OCI-LY7 (cell line): ENCODE data around the gene SMAD4. TPM values are rescaled to one million over a fixed set of nuclear protein-coding genes. Genes with fewer than 3 reads are reported as not detected.

ENCODE experiments used
- BruUV-seq: library from RNA; stranded (reverse); fragments of 400-500 nt; replicated peaks from 2 replicates; lab custom pipeline; 2021; lab: Mats Ljungman, UMichigan
- CTCF ChIA-PET: fragments of 300-600 bp; sonication (Branson Sonifier 250); formaldehyde crosslinking; loops from one replicate; lab custom pipeline; 2022; ENCODE audit warnings: antibody characterized with exemption; ENCODE audit not compliant: unreplicated experiment; lab: Charles Lee
- POLR2A ChIA-PET: fragments of 300-600 bp; sonication (Branson Sonifier 250); formaldehyde crosslinking; loops from one replicate; lab custom pipeline; 2022; ENCODE audit warnings: antibody characterized with exemption; lab: Charles Lee
- DNase-seq: peaks from one replicate; pipeline ENCODE4 v3.0.0-alpha.2; 2015; ENCODE audit warnings: low spot score
- H2AFZ ChIP-seq: fragments of 200-600 bp; sonication (generic), shearing (Covaris generic); 2 replicates; pipeline ENCODE4 v1.6.1; 2014; ENCODE audit warnings: mild to moderate bottlenecking, antibody characterized with exemption, low read length, moderate library complexity
- H3K27ac ChIP-seq: fragments of 200-600 bp; sonication (generic); 2 replicates; pipeline ENCODE4 v1.5.1; 2014; ENCODE audit warnings: mixed run types, low read depth, mild to moderate bottlenecking, moderate library complexity, low read length, inconsistent platforms; ENCODE audit not compliant: poor library complexity, severe bottlenecking
- H3K36me3 ChIP-seq: fragments of 200-600 bp; sonication (generic); 2 replicates; pipeline ENCODE4 v1.6.1; 2014; ENCODE audit warnings: mild to moderate bottlenecking, antibody characterized with exemption, low read length, moderate library complexity, mixed read lengths; ENCODE audit not compliant: insufficient read depth
- H3K4me1 ChIP-seq: fragments of 200-600 bp; sonication (generic); 2 replicates; pipeline ENCODE4 v1.5.1; 2014; ENCODE audit warnings: mild to moderate bottlenecking, low read length; ENCODE audit not compliant: insufficient read depth, poor library complexity, severe bottlenecking
- H3K4me2 ChIP-seq: fragments of 200-600 bp; sonication (generic); 2 replicates; pipeline ENCODE4 v1.6.1; 2014; ENCODE audit warnings: mild to moderate bottlenecking, low read length
- H3K4me3 ChIP-seq: fragments of 200-600 bp; sonication (generic); 2 replicates; pipeline ENCODE4 v1.5.1; 2014; ENCODE audit warnings: mild to moderate bottlenecking, low read depth, low read length; ENCODE audit not compliant: poor library complexity, severe bottlenecking
- H3K79me2 ChIP-seq: fragments of 200-600 bp; sonication (generic); 2 replicates; pipeline ENCODE4 v1.6.1; 2016; ENCODE audit warnings: low read depth, mild to moderate bottlenecking, low read length, moderate library complexity, mixed read lengths; ENCODE audit not compliant: insufficient read depth
- H3K9me2 ChIP-seq: fragments of 200-600 bp; sonication (generic); 2 replicates; pipeline ENCODE4 v1.6.1; 2016; ENCODE audit warnings: mild to moderate bottlenecking, low read length, mixed read lengths; ENCODE audit not compliant: insufficient read depth
- H3K9me3 ChIP-seq: fragments of 200-600 bp; sonication (generic); 2 replicates; pipeline ENCODE4 v1.6.1; 2014; ENCODE audit warnings: mild to moderate bottlenecking, mixed run types, low read length, mixed read lengths
- H4K20me1 ChIP-seq: fragments of 200-600 bp; sonication (generic); 2 replicates; pipeline ENCODE4 v1.6.1; 2014; ENCODE audit warnings: mild to moderate bottlenecking, antibody characterized with exemption, low read length, moderate library complexity, mixed read lengths; ENCODE audit not compliant: insufficient read depth
- CTCF ChIP-seq: fragments of 200-600 bp; sonication (generic); conservative IDR thresholded peaks from 2 replicates; pipeline ENCODE4 v1.5.1; 2014; ENCODE audit warnings: mild to moderate bottlenecking, antibody characterized with exemption, low read length, moderate library complexity, mixed read lengths
- EZH2phosphoT487 ChIP-seq: fragments of 200-600 bp; sonication (generic); IDR thresholded peaks from 2 replicates; pipeline ENCODE4 v1.6.1; 2018; ENCODE audit warnings: low read depth, borderline replicate concordance, mild to moderate bottlenecking, mixed run types, antibody characterized with exemption, low read length, moderate library complexity, mixed read lengths
- intact Hi-C: fragments of 100-400 bp; cut with micrococcal nuclease; formaldehyde crosslinking; loops from one replicate; pipeline ENCODE4 v1.10.0; 2022; ENCODE audit not compliant: unreplicated experiment
- total RNA-seq, 2 experiments: library from RNA; depleted of rRNA in 1 of 2; stranded (reverse); fragments of >200 nt in 1 of 2; shearing (Covaris generic) in 1 of 2; gene quantifications; 2 replicates each; pipeline ENCODE4 v1.2.3, GENCODE V29; 2014 to 2022

Gene SMAD4
- total RNA-seq, 2 experiments from 2014 or later = 44.7 to 47.6 TPM

- H2AFZ ChIP-seq = no peak overlapping the region
- no peaks in the 10 kb centered on the region for H3K36me3 ChIP-seq
- no peaks in the 10 kb centered on the region for H3K4me1 ChIP-seq
- H3K9me3 ChIP-seq = no peaks in the 10 kb centered on the region
- H3K4me2 ChIP-seq = no peak overlapping the region
- H4K20me1 ChIP-seq = no peaks in the 10 kb centered on the region
- TF ChIP-seq EZH2phosphoT487 = no peak
- TF ChIP-seq CTCF = no peak
- POLR2A ChIA-PET = no interaction called here
- intact Hi-C loops = no loop called here
- CTCF ChIA-PET = no interaction called here
- H3K4me3 ChIP-seq = no peak overlapping the region
- DNase-seq = no peak
- no peak overlapping the region for H3K27ac ChIP-seq
- H3K79me2 ChIP-seq = no peaks in the 10 kb centered on the region
- no TSS peak for BruUV-seq
- H3K9me2 ChIP-seq = no peaks in the 10 kb centered on the region
These were observed 16.8 kb upstream of the SMAD4 start for GRCh38 chr18:51013259-51013658.

GRCh38 chr18:51017140-51017879, 12.7 kb upstream of the SMAD4 start:
- ChIA-PET POLR2A (interaction anchor here (1.0 kb wide), 1 partner anchor 15 kb away, joined by 3 read pairs; no protein-coding TSS in a partner anchor), CTCF (no interaction called here)
- Histone ChIP-seq H3K4me2 (no peak overlapping the region), H3K4me3 (no peak overlapping the region), H3K4me1 (no peaks in the 10 kb centered on the region), H3K79me2 (no peaks in the 10 kb centered on the region), H3K27ac (no peak overlapping the region), H3K9me3 (no peaks in the 10 kb centered on the region), H3K36me3 (no peaks in the 10 kb centered on the region), H4K20me1 (no peaks in the 10 kb centered on the region), H3K9me2 (no peaks in the 10 kb centered on the region), H2AFZ (no peak overlapping the region)
- DNase-seq = no peak
- BruUV-seq = no TSS peak
- TF ChIP-seq CTCF (no peak), EZH2phosphoT487 (no peak)
- intact Hi-C loops = no loop called here

GRCh38 chr18:51020536-51020935, 9.5 kb upstream of the SMAD4 start:
- POLR2A ChIA-PET = no interaction called here
- BruUV-seq = no TSS peak

More at GRCh38 chr18:51020536-51020935, 9.5 kb upstream of the SMAD4 start:
- no peak overlapping the region for H3K27ac ChIP-seq
- H3K79me2 ChIP-seq = no peaks in the 10 kb centered on the region
- DNase-seq = no peak
- H3K4me3 ChIP-seq = no peak overlapping the region
- no peak overlapping the region for H2AFZ ChIP-seq
- intact Hi-C loops = no loop called here
- CTCF ChIA-PET = no interaction called here
- TF ChIP-seq CTCF = no peak
- TF ChIP-seq EZH2phosphoT487 = no peak
- H3K36me3 ChIP-seq = peaks cover 5% of the 10 kb centered on the region; the same call in 1 of the 2 replicates
- H4K20me1 ChIP-seq = no peaks in the 10 kb centered on the region
- H3K4me2 ChIP-seq = no peak overlapping the region
- no peaks in the 10 kb centered on the region for H3K9me3 ChIP-seq
- no peaks in the 10 kb centered on the region for H3K9me2 ChIP-seq
- no peaks in the 10 kb centered on the region for H3K4me1 ChIP-seq
